Measurements from ENCODE around the gene ZIC1. TPM values are rescaled to one million over a fixed set of nuclear protein-coding genes. Genes with fewer than 3 reads are reported as not detected.

Gene ZIC1
- total RNA-seq, 2 experiments from 2014 or later = not detected

- BruUV-seq (replicated peaks) = no TSS peak
- ChIA-PET POLR2A (interaction anchor here (0.6 kb wide), 1 partner anchor 879 kb away, joined by 3 read pairs; no protein-coding TSS in a partner anchor), CTCF (ENCODE audit: unreplicated experiment) (no interaction called here)
- TF ChIP-seq CTCF (conservative IDR thresholded peaks at IDR 0.05; ENCODE audit: low read length) (no peak), EZH2phosphoT487 (IDR thresholded peaks at IDR 0.05; ENCODE audit: borderline replicate concordance, low read depth, low read length) (no peak)
- Histone ChIP-seq H2AFZ (ENCODE audit: low read length) (no peak overlapping the region), H3K4me3 (ENCODE audit: low read depth, low read length, poor library complexity, severe bottlenecking) (no peak overlapping the region), H3K4me1 (ENCODE audit: insufficient read depth, low read length, poor library complexity, severe bottlenecking) (no peaks in the 10 kb centered on the region), H3K4me2 (ENCODE audit: low read length) (no peak overlapping the region), H4K20me1 (ENCODE audit: insufficient read depth, low read length) (no peaks in the 10 kb centered on the region), H3K36me3 (ENCODE audit: insufficient read depth, low read length) (no peaks in the 10 kb centered on the region), H3K9me2 (ENCODE audit: insufficient read depth, low read length) (no peaks in the 10 kb centered on the region), H3K9me3 (ENCODE audit: low read length) (no peaks in the 10 kb centered on the region), H3K79me2 (ENCODE audit: insufficient read depth, low read depth, low read length) (no peaks in the 10 kb centered on the region), H3K27ac (ENCODE audit: low read depth, low read length, poor library complexity, severe bottlenecking) (no peak overlapping the region)
- no peak for DNase-seq (ENCODE audit: low spot score)
- intact Hi-C loops (cut with micrococcal nuclease; ENCODE audit: unreplicated experiment) = no loop called here
These were observed 15.0 kb upstream of the ZIC1 start for GRCh38 chr3:147393943-147394883.

- no peak for TF ChIP-seq CTCF (conservative IDR thresholded peaks at IDR 0.05; ENCODE audit: low read length)
- no peak for TF ChIP-seq EZH2phosphoT487 (IDR thresholded peaks at IDR 0.05; ENCODE audit: borderline replicate concordance, low read depth, low read length)
- Histone ChIP-seq H3K27ac (ENCODE audit: low read depth, low read length, poor library complexity, severe bottlenecking) (no peak overlapping the region), H2AFZ (ENCODE audit: low read length) (no peak overlapping the region), H3K9me2 (ENCODE audit: insufficient read depth, low read length) (no peaks in the 10 kb centered on the region), H3K4me3 (ENCODE audit: low read depth, low read length, poor library complexity, severe bottlenecking) (no peak overlapping the region), H3K9me3 (ENCODE audit: low read length) (no peaks in the 10 kb centered on the region), H3K4me1 (ENCODE audit: insufficient read depth, low read length, poor library complexity, severe bottlenecking) (no peaks in the 10 kb centered on the region), H3K36me3 (ENCODE audit: insufficient read depth, low read length) (no peaks in the 10 kb centered on the region), H3K79me2 (ENCODE audit: insufficient read depth, low read depth, low read length) (no peaks in the 10 kb centered on the region), H4K20me1 (ENCODE audit: insufficient read depth, low read length) (no peaks in the 10 kb centered on the region), H3K4me2 (ENCODE audit: low read length) (no peak overlapping the region)
- ChIA-PET POLR2A (interaction anchor here (0.6 kb wide), 1 partner anchor 879 kb away, joined by 3 read pairs; no protein-coding TSS in a partner anchor), CTCF (ENCODE audit: unreplicated experiment) (no interaction called here)
- BruUV-seq (replicated peaks) = no TSS peak
- DNase-seq (ENCODE audit: low spot score) = no peak
- intact Hi-C loops (cut with micrococcal nuclease; ENCODE audit: unreplicated experiment) = no loop called here
These were observed 14.3 kb upstream of the ZIC1 start for GRCh38 chr3:147394884-147395225.
